Uterus (tissue), 2 donors: ENCODE measurements around the gene HOMER2.
"Not testable (repeated sequence)": the region's sequence is repeated elsewhere in the genome, so short reads cannot be mapped to it uniquely, and the experiment has no call there.

ENCODE experiments used
- CTCF ChIP-seq, 4 experiments: fragments of 200-600 bp in 2 of 4; fragments of 450-650 bp in 2 of 4; sonication (generic) in 2 of 4; IDR thresholded peaks; one replicate each; pipeline ENCODE4 v1.5.1; 2016 to 2019; ENCODE audit warnings: antibody characterized with exemption in 4 of 4, mild to moderate bottlenecking in 2 of 4, moderate library complexity in 1 of 4
- POLR2A ChIP-seq, 2 donors: fragments of 450-650 bp; IDR thresholded peaks; one replicate each; pipeline ENCODE4 v1.6.1; 2016; ENCODE audit warnings: antibody characterized with exemption in 2 of 2, mild to moderate bottlenecking in 1 of 2, moderate library complexity in 1 of 2

- not testable (repeated sequence) for TF ChIP-seq CTCF, POLR2A (IDR thresholded peaks at IDR 0.05)
These were observed 131.1 kb downstream of the HOMER2 start for GRCh38 chr15:82821396-82821795.
